Lower leg skin (tissue), 4 donors: ENCODE measurements around the gene FDX2. TPM values are rescaled to one million over a fixed set of nuclear protein-coding genes. Genes with fewer than 3 reads are reported as not detected.
"Not testable (repeated sequence)": the region's sequence is repeated elsewhere in the genome, so short reads cannot be mapped to it uniquely, and the experiment has no call there.

ENCODE experiments used
- DNase-seq, 2 donors: peaks; one replicate each; pipeline ENCODE4 v3.0.0-alpha.2; 2019; ENCODE audit warnings: low spot score in 2 of 2
- H3K4me3 ChIP-seq: fragments of 200-600 bp; sonication (generic); 2 replicates; pipeline ENCODE4 v1.5.1; 2017; ENCODE audit warnings: mild to moderate bottlenecking, low read depth; ENCODE audit not compliant: poor library complexity, severe bottlenecking
- CTCF ChIP-seq, 3 donors: fragments of 450-650 bp; IDR thresholded peaks; one replicate each; pipeline ENCODE4 v1.5.1; 2016; ENCODE audit warnings: antibody characterized with exemption in 3 of 3, mild to moderate bottlenecking in 3 of 3, moderate library complexity in 2 of 3
- POLR2A ChIP-seq, 2 donors: fragments of 450-650 bp; IDR thresholded peaks; one replicate each; pipeline ENCODE4 v1.6.1; 2016 to 2017; ENCODE audit warnings: antibody characterized with exemption in 2 of 2, mild to moderate bottlenecking in 1 of 2, moderate library complexity in 1 of 2
- WGBS, 2 donors: methylation state at CpG; one replicate each; pipeline ENCODE4 v1.1.5; 2018; 5-methylcytosine and 5-hydroxymethylcytosine counted together
- intact Hi-C: fragments of 100-400 bp; cut with DNase I; formaldehyde crosslinking; loops from one replicate; pipeline ENCODE4 v1.15.0; 2023; ENCODE audit warnings: low total_unique reads
- total RNA-seq, 4 donors: library from RNA; depleted of rRNA; stranded (reverse); fragments of >200 nt; gene quantifications; one replicate each; pipeline ENCODE4 v1.1.0, GENCODE V29; 2016

Gene FDX2
- total RNA-seq, 4 donors from 2014 or later: 10.3 to 20.7 (median 18.2) TPM

- intact Hi-C loops: no loop called here
- WGBS, 2 donors: 91 to 94% methylated on average over 32 to 34 of the region's 34 CpGs
- no peak for TF ChIP-seq POLR2A (IDR thresholded peaks at IDR 0.05)
- no peak overlapping the region for H3K4me3 ChIP-seq
- DNase-seq: no peak
These were observed 31.5 kb downstream of the FDX2 start for GRCh38 chr19:10284065-10284959.

GRCh38 chr19:10283301-10284064, 32.3 kb downstream of the FDX2 start:
- no peak overlapping the region for H3K4me3 ChIP-seq
- DNase-seq: no peak
- whole genome bisulfite sequencing, 2 donors: 68 to 75% methylated on average over 17 to 23 of the region's 23 CpGs
- intact Hi-C loops: no loop called here
- TF ChIP-seq CTCF (IDR thresholded peaks at IDR 0.05) (no peak), POLR2A (IDR thresholded peaks at IDR 0.05) (no peak)

GRCh38 chr19:10282043-10282442, 33.8 kb downstream of the FDX2 start:
- DNase-seq, H3K4me3 ChIP-seq, intact Hi-C loops: not testable (repeated sequence)
- 98 to 99% methylated on average over 5 of the region's 5 CpGs for WGBS, 2 donors

GRCh38 chr19:10279737-10280442, 35.9 kb downstream of the FDX2 start:
- DNase-seq: no peak
- no peak for TF ChIP-seq POLR2A (IDR thresholded peaks at IDR 0.05)
- no peak for TF ChIP-seq CTCF (IDR thresholded peaks at IDR 0.05)
- 90 to 91% methylated on average over 5 of the region's 5 CpGs for WGBS, 2 donors
- H3K4me3 ChIP-seq: no peak overlapping the region
- intact Hi-C loops: no loop called here

- no peak for TF ChIP-seq CTCF (IDR thresholded peaks at IDR 0.05)
- no peak for TF ChIP-seq POLR2A (IDR thresholded peaks at IDR 0.05)
- DNase-seq: no peak
- 88 to 95% methylated on average over 1 of the region's 1 CpG for WGBS, 2 donors
- intact Hi-C loops: no loop called here
- H3K4me3 ChIP-seq: no peak overlapping the region
These were observed 36.9 kb downstream of the FDX2 start for GRCh38 chr19:10278935-10279334.

- no peak overlapping the region for H3K4me3 ChIP-seq
- no peak for DNase-seq
- TF ChIP-seq CTCF (IDR thresholded peaks at IDR 0.05) (no peak), POLR2A (IDR thresholded peaks at IDR 0.05) (no peak)
- 92% methylated on average over 9 of the region's 9 CpGs for WGBS, 2 donors
- intact Hi-C loops: no loop called here
These were observed 37.8 kb downstream of the FDX2 start for GRCh38 chr19:10277795-10278589.
